Fibroblast of the aortic adventitia (primary cell): ENCODE data around the gene SKIL. TPM values are rescaled to one million over a fixed set of nuclear protein-coding genes. Genes with fewer than 3 reads are reported as not detected.
A peak's percentile ranks its signal among the peaks of the same experiment; 100 is the strongest.

Source experiments
- DNase-seq: peaks from one replicate; pipeline ENCODE4 v3.0.0-alpha.2; 2010; ENCODE audit warnings: low read depth
- H3K4me3 ChIP-seq: 2 replicates; pipeline ENCODE4 v1.5.1; 2011; ENCODE audit warnings: low read depth, mild to moderate bottlenecking, control low read depth, low read length, moderate library complexity
- CTCF ChIP-seq: IDR thresholded peaks from 2 replicates; pipeline ENCODE4 v1.5.1; 2011; ENCODE audit warnings: mild to moderate bottlenecking, low read length, control low read depth, inconsistent platforms; ENCODE audit not compliant: insufficient read depth
- total RNA-seq: library from RNA; depleted of rRNA; stranded (reverse); fragments of >200 nt; gene quantifications from 2 replicates; pipeline ENCODE4 v1.2.3, GENCODE V29; 2012; ENCODE audit warnings: low replicate concordance

Gene SKIL
- total RNA-seq: 25.3 and 60.7 TPM in 2 replicates

- peak within 1 kb of the TSS; percentile 91 for H3K4me3 ChIP-seq
- DNase-seq: peak; percentile 95
- TF ChIP-seq CTCF: peak; percentile 33
Observed at GRCh38 chr3:170357176-170358041, at the start of gene SKIL. SKIL (plus strand) TSS chr3:170357715; CDS start chr3:170360332, 2,617 bp downstream.

- no peak overlapping the region for H3K4me3 ChIP-seq
- DNase-seq: no peak
- no peak for TF ChIP-seq CTCF
Observed at GRCh38 chr3:170309046-170309445, 48.5 kb upstream of the SKIL start.

GRCh38 chr3:170317954-170318353 lies 39.6 kb upstream of the SKIL start:
- no peak for DNase-seq
- no peak overlapping the region for H3K4me3 ChIP-seq
- no peak for TF ChIP-seq CTCF

GRCh38 chr3:170320461-170321121 lies 36.9 kb upstream of the SKIL start:
- no peak overlapping the region for H3K4me3 ChIP-seq
- no peak for TF ChIP-seq CTCF
- DNase-seq: no peak

- no peak for TF ChIP-seq CTCF
- no peak overlapping the region for H3K4me3 ChIP-seq
- no peak for DNase-seq
Observed at GRCh38 chr3:170321321-170322034, 36.0 kb upstream of the SKIL start.

- H3K4me3 ChIP-seq: no peak overlapping the region
- no peak for DNase-seq
- TF ChIP-seq CTCF: no peak
Observed at GRCh38 chr3:170322566-170323269, 34.8 kb upstream of the SKIL start.
